NCI-H510A (cell line): Measurements from ENCODE around the gene SBK2.
A peak's percentile ranks its signal among the peaks of the same experiment; 100 is the strongest.
"Not testable (repeated sequence)": the region's sequence is repeated elsewhere in the genome, so short reads cannot be mapped to it uniquely, and the experiment has no call there.

ENCODE experiments used
- DNase-seq: peaks from one replicate; lab custom pipeline; 2025; lab: John Stamatoyannopoulos, UW

SBK2 gene

GRCh38 chr19:55535965-55536350 lies 975 bp downstream of the SBK2 start:
- no peak for DNase-seq

- DNase-seq = no peak
These were observed 1.6 kb downstream of the SBK2 start for GRCh38 chr19:55535173-55535964.

- not testable (repeated sequence) for DNase-seq
These were observed 2.7 kb downstream of the SBK2 start for GRCh38 chr19:55534280-55534679.

GRCh38 chr19:55530996-55531395 lies 5.9 kb downstream of the SBK2 start:
- no peak for DNase-seq

GRCh38 chr19:55529636-55530234 lies 7.2 kb downstream of the SBK2 start:
- DNase-seq = no peak

GRCh38 chr19:55528030-55528803 lies 8.7 kb downstream of the SBK2 start:
- DNase-seq = peak; percentile 69

- no peak for DNase-seq
These were observed 9.5 kb downstream of the SBK2 start for GRCh38 chr19:55527197-55528029.

GRCh38 chr19:55526216-55527196 lies 10.4 kb downstream of the SBK2 start:
- peak; percentile 70 for DNase-seq

GRCh38 chr19:55525289-55526101 lies 11.4 kb downstream of the SBK2 start:
- DNase-seq = no peak

- DNase-seq = no peak
These were observed 16.1 kb downstream of the SBK2 start for GRCh38 chr19:55520691-55521292.

- DNase-seq = no peak
These were observed 17.3 kb downstream of the SBK2 start for GRCh38 chr19:55519451-55520311.

- DNase-seq = peak; percentile 77
These were observed 19.9 kb downstream of the SBK2 start for GRCh38 chr19:55516878-55517620.

- DNase-seq = no peak
These were observed 28.8 kb downstream of the SBK2 start for GRCh38 chr19:55508120-55508519.

- no peak for DNase-seq
These were observed 32.0 kb downstream of the SBK2 start for GRCh38 chr19:55504981-55505380.

- no peak for DNase-seq
These were observed 32.7 kb downstream of the SBK2 start for GRCh38 chr19:55504252-55504603.

- DNase-seq = peak; percentile 53
These were observed 33.3 kb downstream of the SBK2 start for GRCh38 chr19:55503502-55504251.

- no peak for DNase-seq
These were observed 33.8 kb downstream of the SBK2 start for GRCh38 chr19:55503157-55503501.
